Kidney (tissue), 14 donors: Measurements from ENCODE around the gene CTXN1. TPM values are rescaled to one million over a fixed set of nuclear protein-coding genes. Genes with fewer than 3 reads are reported as not detected.

Experiments
- DNase-seq, 5 donors: peaks; one replicate each; pipeline ENCODE4 v3.0.0-alpha.2; 2013 to 2020
- FAIRE-seq: peaks from 2 replicates; lab custom pipeline; 2012; peaks lifted over from hg19 to GRCh38; lab: Jason Lieb, UNC
- H3K27ac ChIP-seq, 2 donors: one replicate each; pipeline ENCODE4 v1.7.0; 2013; ENCODE audit warnings: low read depth in 2 of 2, low read length in 2 of 2, inconsistent platforms in 1 of 2
- H3K27me3 ChIP-seq: one replicate; pipeline ENCODE4 v1.7.1; 2013; ENCODE audit warnings: low read length, inconsistent platforms; ENCODE audit not compliant: control insufficient read depth, insufficient read depth
- H3K36me3 ChIP-seq, 3 donors: one replicate each; pipeline versions ENCODE4 v1.7.0 to v1.7.1; 2013; ENCODE audit warnings: low read length in 3 of 3, control low read depth in 1 of 3, inconsistent platforms in 1 of 3; ENCODE audit not compliant: insufficient read depth in 3 of 3, control insufficient read depth in 2 of 3
- H3K4me1 ChIP-seq, 3 donors: one replicate each; pipeline versions ENCODE4 v1.7.0 to v1.7.1; 2013; ENCODE audit warnings: low read length in 3 of 3, inconsistent platforms in 1 of 3, low read depth in 1 of 3; ENCODE audit not compliant: control insufficient read depth in 2 of 3, insufficient read depth in 2 of 3
- H3K4me3 ChIP-seq, 3 donors: one replicate each; pipeline versions ENCODE4 v1.7.0 to v1.8.1; 2013; ENCODE audit warnings: low read length in 3 of 3, control low read depth in 1 of 3, inconsistent platforms in 1 of 3
- H3K9ac ChIP-seq, 3 donors: one replicate each; pipeline versions ENCODE4 v1.7.0 to v1.7.1; 2013; ENCODE audit warnings: low read length in 3 of 3, control low read depth in 1 of 3, inconsistent platforms in 1 of 3
- H3K9me3 ChIP-seq, 3 donors: one replicate each; pipeline versions ENCODE4 v1.7.0 to v1.7.1; 2013; ENCODE audit warnings: low read length in 3 of 3, control low read depth in 1 of 3, inconsistent platforms in 1 of 3; ENCODE audit not compliant: control insufficient read depth in 2 of 3, insufficient read depth in 1 of 3
- intact Hi-C: fragments of 100-400 bp; cut with DNase I; formaldehyde crosslinking; loops from one replicate; pipeline ENCODE4 v1.11.1; 2022
- polyA plus RNA-seq: library from polyadenylated mRNA; stranded (reverse); fragments of 350-450 nt; fragmentation: Illumina TruSeq; extraction: RNeasy Lipid Tissue Mini Kit (QIAGEN cat#74804); gene quantifications from one replicate; pipeline ENCODE4 v1.2.3, GENCODE V29; 2014; ENCODE audit warnings: low read depth, low replicate concordance; ENCODE audit not compliant: insufficient read depth
- total RNA-seq: library from RNA; stranded (reverse); fragmentation: NEBNext Ultra II Directional; extraction: Animal tissue kit (Norgen Biotek cat#: 25700); gene quantifications from one replicate; pipeline ENCODE4 v1.2.1, GENCODE V29; 2021
- TF ChIP-seq, protein P1 (sequence below): IDR thresholded peaks from 3 replicates; pipeline ENCODE4 v1.5.1; 2012; ENCODE audit warnings: mild to moderate bottlenecking, moderate library complexity, borderline replicate concordance; ENCODE audit not compliant: insufficient read depth; ENCODE audit errors: extremely low read depth
- donor health status: control.
- donor health status: control.
- donor health status: control.
- donor health status: control.
- donor health status: control.
- donor health status: DM: yes; HTN: yes; CAD: no.
- donor health status: Normal renal cell carcinoma (clear cell type).

CTXN1 gene
- total and polyA plus RNA-seq, 2 donors from 2014 or later, result 8.9 to 25.9 TPM

DNA sequence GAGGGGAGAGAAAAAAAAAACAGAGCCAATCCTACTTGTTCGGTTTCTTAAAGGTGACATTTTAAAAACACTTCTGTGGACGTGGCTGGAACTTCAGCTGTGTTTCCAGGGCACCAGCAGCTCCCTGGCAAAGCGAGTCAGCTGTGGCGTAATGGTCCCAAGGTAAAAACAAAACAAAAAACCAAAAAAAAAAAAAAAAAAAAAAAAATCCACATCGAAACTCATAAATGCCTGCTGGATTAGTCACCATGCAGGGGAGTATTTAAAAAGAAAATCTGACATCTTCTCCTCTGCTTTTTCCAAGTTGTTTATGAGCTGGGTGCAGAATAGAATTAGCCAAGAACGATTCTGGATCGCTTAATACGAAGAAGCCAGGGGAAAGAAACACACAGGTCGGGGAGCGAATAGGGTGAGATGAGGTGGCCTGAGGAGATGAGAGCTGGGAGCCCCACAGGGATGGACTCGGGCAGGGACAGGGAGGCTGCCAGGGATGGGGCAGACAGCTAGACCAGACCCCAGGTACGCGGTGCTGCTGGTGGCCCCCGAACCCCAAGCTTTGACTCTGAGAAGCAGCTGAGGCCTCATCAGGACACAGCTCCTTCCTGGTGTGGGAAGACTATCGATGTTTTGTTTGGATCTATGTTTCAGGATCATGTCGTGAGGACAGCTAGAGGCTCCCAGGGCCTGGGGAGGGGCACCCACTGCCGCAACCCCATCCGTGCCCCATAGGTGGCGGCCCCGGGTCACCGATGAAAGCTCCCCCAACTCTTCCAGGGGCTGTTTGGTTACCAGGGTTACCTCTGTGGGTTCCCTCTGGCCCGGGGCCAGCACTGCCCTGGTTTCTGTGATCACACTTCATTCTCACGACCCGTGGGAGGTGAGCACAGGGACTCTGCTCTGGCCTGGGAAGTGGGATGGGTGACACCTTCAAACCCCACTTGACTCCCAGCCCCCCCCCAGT is 3.1 kb upstream of the CTXN1 start:
- no peak overlapping the region for H3K4me3 ChIP-seq
- TF ChIP-seq, protein P1, sequence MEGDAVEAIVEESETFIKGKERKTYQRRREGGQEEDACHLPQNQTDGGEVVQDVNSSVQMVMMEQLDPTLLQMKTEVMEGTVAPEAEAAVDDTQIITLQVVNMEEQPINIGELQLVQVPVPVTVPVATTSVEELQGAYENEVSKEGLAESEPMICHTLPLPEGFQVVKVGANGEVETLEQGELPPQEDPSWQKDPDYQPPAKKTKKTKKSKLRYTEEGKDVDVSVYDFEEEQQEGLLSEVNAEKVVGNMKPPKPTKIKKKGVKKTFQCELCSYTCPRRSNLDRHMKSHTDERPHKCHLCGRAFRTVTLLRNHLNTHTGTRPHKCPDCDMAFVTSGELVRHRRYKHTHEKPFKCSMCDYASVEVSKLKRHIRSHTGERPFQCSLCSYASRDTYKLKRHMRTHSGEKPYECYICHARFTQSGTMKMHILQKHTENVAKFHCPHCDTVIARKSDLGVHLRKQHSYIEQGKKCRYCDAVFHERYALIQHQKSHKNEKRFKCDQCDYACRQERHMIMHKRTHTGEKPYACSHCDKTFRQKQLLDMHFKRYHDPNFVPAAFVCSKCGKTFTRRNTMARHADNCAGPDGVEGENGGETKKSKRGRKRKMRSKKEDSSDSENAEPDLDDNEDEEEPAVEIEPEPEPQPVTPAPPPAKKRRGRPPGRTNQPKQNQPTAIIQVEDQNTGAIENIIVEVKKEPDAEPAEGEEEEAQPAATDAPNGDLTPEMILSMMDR, result no peak
- H3K4me1 ChIP-seq, result peaks cover 0 to 20% (median 5%) of the 10 kb centered on the region in 3 donors
- peak overlapping the region; percentile 51 to 81 for H3K27ac ChIP-seq
- intact Hi-C loops, result no loop called here
- FAIRE-seq (no peak), DNase-seq (peak in 4 of 5 donors; percentile 63 to 86 (median 74))
- H3K9ac ChIP-seq, result peak overlapping the region in 1 of 3 donors; percentile 61
- H3K27me3 ChIP-seq, result no peaks in the 10 kb centered on the region
- H3K9me3 ChIP-seq, result no peaks in the 10 kb centered on the region
- H3K36me3 ChIP-seq, result peaks cover 0 to 28% (median 20%) of the 10 kb centered on the region in 3 donors

DNA sequence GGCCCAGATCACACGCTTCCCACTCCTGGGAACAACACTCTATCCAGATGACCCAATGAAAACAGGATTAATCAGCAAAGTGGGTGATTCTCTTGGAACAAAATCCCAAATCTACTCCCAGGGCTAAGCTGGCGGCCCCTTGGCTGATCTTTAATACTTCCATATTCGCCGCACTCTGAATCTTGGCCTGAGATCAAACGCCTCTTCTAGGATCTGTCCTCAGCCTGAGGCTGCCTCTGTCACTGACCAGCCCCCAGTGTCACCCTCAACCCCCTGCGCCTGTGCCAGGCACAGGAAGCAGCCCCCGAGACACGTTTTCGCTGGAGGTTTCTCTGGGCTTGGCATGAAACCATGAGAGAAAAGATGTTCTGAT is 2.4 kb upstream of the CTXN1 start:
- peak overlapping the region in 1 of 2 donors; percentile 26 for H3K27ac ChIP-seq

DNA sequence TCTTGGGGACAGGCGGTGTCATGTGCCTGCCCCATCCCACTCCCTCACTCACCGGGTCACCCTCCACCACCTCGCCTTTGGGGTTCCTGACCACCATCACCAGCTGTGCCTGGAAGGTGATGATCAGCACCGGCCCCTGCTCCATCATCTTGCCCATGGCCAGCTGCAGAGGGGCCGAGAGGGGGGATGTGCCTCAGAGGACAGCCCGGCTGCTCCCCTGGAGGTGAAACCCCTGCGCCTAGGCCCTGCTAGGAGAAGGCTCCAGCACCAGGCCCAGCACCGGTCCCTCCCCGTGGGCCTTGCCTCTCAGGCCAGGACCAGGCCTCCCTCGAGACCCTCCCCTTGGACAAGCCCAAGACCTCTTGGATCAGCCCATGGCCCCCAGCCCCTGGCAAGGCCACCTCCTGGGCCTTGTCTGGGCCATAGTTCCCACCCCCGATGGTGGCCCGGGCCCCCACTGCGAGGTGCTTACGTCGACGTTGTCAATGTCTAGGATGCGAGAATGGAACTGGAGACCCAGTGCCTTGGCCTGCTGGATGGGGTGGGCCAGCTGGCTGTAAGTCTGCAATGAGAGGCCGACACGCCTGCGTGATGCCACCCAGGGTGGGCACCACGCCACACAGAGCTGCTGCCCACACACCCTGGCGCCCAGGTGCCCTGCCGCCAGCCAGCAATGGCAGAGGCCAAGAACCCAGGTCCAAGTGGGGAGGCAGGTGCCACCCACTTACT is 1.8 kb upstream of the CTXN1 start:
- H3K27me3 ChIP-seq, result no peaks in the 10 kb centered on the region
- H3K9ac ChIP-seq, result no peak overlapping the region
- H3K4me3 ChIP-seq, result no peak overlapping the region
- H3K27ac ChIP-seq, result peak overlapping the region in 1 of 2 donors; percentile 26
- FAIRE-seq, result no peak
- DNase-seq, result peak in 2 of 5 donors; percentile 74 to 83
- TF ChIP-seq, protein P1, result no peak
- intact Hi-C loops, result no loop called here
- H3K4me1 ChIP-seq, result peaks cover 0 to 20% (median 5%) of the 10 kb centered on the region in 3 donors
- H3K36me3 ChIP-seq, result peaks cover 0 to 20% (median 10%) of the 10 kb centered on the region in 3 donors
- no peaks in the 10 kb centered on the region for H3K9me3 ChIP-seq

More for the DNA sequence above, 2.4 kb upstream of the CTXN1 start:
- TF ChIP-seq, protein P1, result no peak
- Histone ChIP-seq H3K4me1 (peaks cover 0 to 20% (median 5%) of the 10 kb centered on the region in 3 donors), H3K36me3 (peaks cover 0 to 21% (median 14%) of the 10 kb centered on the region in 3 donors), H3K9ac (peak overlapping the region in 1 of 3 donors; percentile 40), H3K9me3 (no peaks in the 10 kb centered on the region), H3K27me3 (no peaks in the 10 kb centered on the region), H3K4me3 (no peak overlapping the region)
- peak in 2 of 5 donors; percentile 37 to 63 for DNase-seq
- FAIRE-seq, result no peak
- intact Hi-C loops, result no loop called here
